ENCODE results near the gene PIP5K1C.

PIP5K1C gene, protein sequence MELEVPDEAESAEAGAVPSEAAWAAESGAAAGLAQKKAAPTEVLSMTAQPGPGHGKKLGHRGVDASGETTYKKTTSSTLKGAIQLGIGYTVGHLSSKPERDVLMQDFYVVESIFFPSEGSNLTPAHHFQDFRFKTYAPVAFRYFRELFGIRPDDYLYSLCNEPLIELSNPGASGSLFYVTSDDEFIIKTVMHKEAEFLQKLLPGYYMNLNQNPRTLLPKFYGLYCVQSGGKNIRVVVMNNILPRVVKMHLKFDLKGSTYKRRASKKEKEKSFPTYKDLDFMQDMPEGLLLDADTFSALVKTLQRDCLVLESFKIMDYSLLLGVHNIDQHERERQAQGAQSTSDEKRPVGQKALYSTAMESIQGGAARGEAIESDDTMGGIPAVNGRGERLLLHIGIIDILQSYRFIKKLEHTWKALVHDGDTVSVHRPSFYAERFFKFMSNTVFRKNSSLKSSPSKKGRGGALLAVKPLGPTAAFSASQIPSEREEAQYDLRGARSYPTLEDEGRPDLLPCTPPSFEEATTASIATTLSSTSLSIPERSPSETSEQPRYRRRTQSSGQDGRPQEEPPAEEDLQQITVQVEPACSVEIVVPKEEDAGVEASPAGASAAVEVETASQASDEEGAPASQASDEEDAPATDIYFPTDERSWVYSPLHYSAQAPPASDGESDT

GRCh38 chr19:3700242-3701032 is at the start of gene PIP5K1C:
Gene PIP5K1C (minus strand): TSS chr19:3700468. CDS start chr19:3700390, 78 bp downstream.
- Histone ChIP-seq H3K9ac (ENCODE audit: low read length) (peak within 1 kb of the TSS; percentile 97), H3K9me3 (ENCODE audit: control insufficient read depth, low read length) (no peaks in the 10 kb centered on the region), H3K27me3 (replicated peaks; ENCODE audit: control insufficient read depth, insufficient read depth, low read length) (no peaks in the 10 kb centered on the region), H3K36me3 (ENCODE audit: control insufficient read depth, insufficient read depth, low read length, severe bottlenecking) (no peaks in the 10 kb centered on the region), H3K4me1 (ENCODE audit: control insufficient read depth, insufficient read depth, low read length) (peaks cover 9% of the 10 kb centered on the region), H3K4me3 (ENCODE audit: low read length) (peak within 1 kb of the TSS; percentile 91)
- DNase-seq (ENCODE audit: low read depth): peak; percentile 96

DNA sequence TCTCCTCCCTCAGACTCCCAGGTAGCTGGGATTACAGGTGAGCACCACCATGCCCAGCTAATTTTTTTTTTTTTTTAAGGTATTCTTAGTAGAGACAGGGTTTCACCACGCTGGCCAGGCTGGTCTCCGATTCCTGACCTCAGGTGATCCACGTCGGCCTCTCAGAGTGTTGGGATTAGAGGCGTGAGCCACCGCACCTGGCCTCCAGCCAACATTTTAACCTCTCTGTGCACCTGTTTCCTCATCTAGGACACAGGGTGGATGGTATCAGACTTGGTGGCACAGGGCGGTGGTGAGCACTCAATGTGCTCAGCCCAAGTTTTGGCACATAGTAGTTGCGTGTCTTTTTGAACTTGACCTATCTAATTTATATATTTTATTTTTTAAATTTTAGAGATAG is 48.7 kb upstream of the PIP5K1C start:
- Histone ChIP-seq H3K9me3 (ENCODE audit: control insufficient read depth, low read length) (no peaks in the 10 kb centered on the region), H3K9ac (ENCODE audit: low read length) (no peak overlapping the region), H3K4me3 (ENCODE audit: low read length) (no peak overlapping the region), H3K36me3 (ENCODE audit: control insufficient read depth, insufficient read depth, low read length, severe bottlenecking) (peaks cover 21% of the 10 kb centered on the region), H3K27me3 (replicated peaks; ENCODE audit: control insufficient read depth, insufficient read depth, low read length) (peaks cover 5% of the 10 kb centered on the region), H3K4me1 (ENCODE audit: control insufficient read depth, insufficient read depth, low read length) (no peaks in the 10 kb centered on the region)
- no peak for DNase-seq (ENCODE audit: low read depth)

DNA sequence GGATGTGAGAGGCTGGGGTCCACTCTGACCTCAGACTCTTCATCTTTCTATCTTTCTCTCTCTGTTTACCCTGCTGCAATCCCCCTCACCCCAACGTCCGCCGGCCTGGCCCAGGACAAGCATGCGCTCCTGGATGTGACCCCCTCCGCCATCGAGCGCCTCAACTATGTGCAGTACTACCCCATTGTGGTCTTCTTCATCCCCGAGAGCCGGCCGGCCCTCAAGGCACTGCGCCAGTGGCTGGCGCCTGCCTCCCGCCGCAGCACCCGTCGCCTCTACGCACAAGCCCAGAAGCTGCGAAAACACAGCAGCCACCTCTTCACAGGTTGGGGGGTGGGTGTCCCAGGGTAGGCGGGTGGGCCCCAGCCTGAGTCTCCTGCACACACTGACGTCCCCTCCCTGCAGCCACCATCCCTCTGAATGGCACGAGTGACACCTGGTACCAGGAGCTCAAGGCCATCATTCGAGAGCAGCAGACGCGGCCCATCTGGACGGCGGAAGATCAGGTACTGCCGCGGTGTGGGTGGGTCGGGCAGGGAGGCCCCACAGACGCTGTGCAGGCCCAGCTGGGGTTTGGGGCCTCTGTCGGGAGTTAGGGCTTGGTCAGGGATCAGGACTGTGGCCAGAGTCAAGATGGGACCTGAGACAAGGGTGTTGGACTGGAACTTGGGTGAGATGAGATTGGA is 46.2 kb upstream of the PIP5K1C start:
- DNase-seq (ENCODE audit: low read depth): no peak
- Histone ChIP-seq H3K4me3 (ENCODE audit: low read length) (no peak overlapping the region), H3K9me3 (ENCODE audit: control insufficient read depth, low read length) (no peaks in the 10 kb centered on the region), H3K27me3 (replicated peaks; ENCODE audit: control insufficient read depth, insufficient read depth, low read length) (peaks cover 5% of the 10 kb centered on the region), H3K4me1 (ENCODE audit: control insufficient read depth, insufficient read depth, low read length) (no peaks in the 10 kb centered on the region), H3K36me3 (ENCODE audit: control insufficient read depth, insufficient read depth, low read length, severe bottlenecking) (peaks cover 13% of the 10 kb centered on the region), H3K9ac (ENCODE audit: low read length) (no peak overlapping the region)

GRCh38 chr19:3745363-3746045 is 45.2 kb upstream of the PIP5K1C start:
- Histone ChIP-seq H3K36me3 (ENCODE audit: control insufficient read depth, insufficient read depth, low read length, severe bottlenecking) (peaks cover 7% of the 10 kb centered on the region), H3K4me3 (ENCODE audit: low read length) (no peak overlapping the region), H3K4me1 (ENCODE audit: control insufficient read depth, insufficient read depth, low read length) (no peaks in the 10 kb centered on the region), H3K27me3 (replicated peaks; ENCODE audit: control insufficient read depth, insufficient read depth, low read length) (peaks cover 5% of the 10 kb centered on the region), H3K9ac (ENCODE audit: low read length) (no peak overlapping the region), H3K9me3 (ENCODE audit: control insufficient read depth, low read length) (no peaks in the 10 kb centered on the region)
- DNase-seq (ENCODE audit: low read depth): no peak

DNA sequence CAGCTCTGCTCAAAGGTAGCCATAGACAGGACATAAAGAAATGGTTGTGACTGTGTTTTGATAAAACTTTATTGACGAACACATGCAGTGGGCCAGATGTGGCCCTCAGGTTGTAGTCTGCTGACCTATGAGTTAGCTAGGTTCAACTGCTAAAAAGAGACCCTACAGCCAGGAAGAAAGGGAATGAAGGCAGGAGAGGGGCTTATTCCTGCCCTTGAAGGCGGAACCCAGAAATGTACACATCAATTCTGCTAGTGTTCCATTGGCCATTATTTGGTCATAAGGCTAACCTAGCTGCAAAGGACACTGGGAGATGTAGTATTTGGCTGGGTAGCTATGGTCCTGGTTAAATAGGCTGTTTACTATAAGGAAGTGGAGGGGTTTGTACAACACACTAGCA is 43.2 kb upstream of the PIP5K1C start:
- Histone ChIP-seq H3K36me3 (ENCODE audit: control insufficient read depth, insufficient read depth, low read length, severe bottlenecking) (no peaks in the 10 kb centered on the region), H3K4me3 (ENCODE audit: low read length) (no peak overlapping the region), H3K9me3 (ENCODE audit: control insufficient read depth, low read length) (no peaks in the 10 kb centered on the region), H3K27me3 (replicated peaks; ENCODE audit: control insufficient read depth, insufficient read depth, low read length) (peaks cover 11% of the 10 kb centered on the region), H3K9ac (ENCODE audit: low read length) (no peak overlapping the region), H3K4me1 (ENCODE audit: control insufficient read depth, insufficient read depth, low read length) (no peaks in the 10 kb centered on the region)
- no peak for DNase-seq (ENCODE audit: low read depth)

- H3K4me3 ChIP-seq (ENCODE audit: low read length): no peak overlapping the region
- peaks cover 29% of the 10 kb centered on the region for H3K27me3 ChIP-seq (replicated peaks; ENCODE audit: control insufficient read depth, insufficient read depth, low read length)
- DNase-seq (ENCODE audit: low read depth): no peak
Observed at GRCh38 chr19:3740431-3740830, 40.2 kb upstream of the PIP5K1C start.

DNA sequence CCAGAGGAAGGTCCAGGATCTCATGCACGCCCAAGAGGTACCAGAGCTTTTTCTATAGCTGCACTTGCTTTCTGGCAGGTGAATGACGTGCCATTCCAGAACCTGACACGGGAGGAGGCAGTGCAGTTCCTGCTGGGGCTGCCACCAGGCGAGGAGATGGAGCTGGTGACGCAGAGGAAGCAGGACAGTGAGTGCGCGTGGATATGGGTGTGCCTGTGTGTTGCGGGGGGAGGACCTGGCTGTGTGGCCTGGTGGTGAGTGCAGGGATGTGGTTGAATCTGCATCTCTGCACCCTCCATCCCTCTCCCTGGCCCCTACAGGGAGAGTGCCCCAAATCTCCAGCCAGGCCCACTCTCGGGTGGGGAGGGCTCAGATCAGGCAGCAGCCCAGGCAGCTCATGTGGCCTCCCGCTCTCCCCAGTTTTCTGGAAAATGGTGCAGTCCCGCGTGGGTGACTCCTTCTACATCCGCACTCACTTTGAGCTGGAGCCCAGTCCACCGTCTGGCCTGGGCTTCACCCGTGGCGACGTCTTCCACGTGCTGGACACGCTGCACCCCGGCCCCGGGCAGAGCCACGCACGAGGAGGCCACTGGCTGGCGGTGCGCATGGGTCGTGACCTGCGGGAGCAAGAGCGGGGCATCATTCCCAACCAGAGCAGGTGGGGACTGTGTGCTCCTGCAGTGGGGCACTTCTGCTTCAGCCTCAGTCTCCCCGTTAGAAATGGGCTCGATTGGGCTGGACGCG is 38.4 kb upstream of the PIP5K1C start:
- Histone ChIP-seq H3K4me1 (ENCODE audit: control insufficient read depth, insufficient read depth, low read length) (no peaks in the 10 kb centered on the region), H3K36me3 (ENCODE audit: control insufficient read depth, insufficient read depth, low read length, severe bottlenecking) (no peaks in the 10 kb centered on the region), H3K9ac (ENCODE audit: low read length) (no peak overlapping the region), H3K4me3 (ENCODE audit: low read length) (no peak overlapping the region), H3K9me3 (ENCODE audit: control insufficient read depth, low read length) (no peaks in the 10 kb centered on the region), H3K27me3 (replicated peaks; ENCODE audit: control insufficient read depth, insufficient read depth, low read length) (peaks cover 39% of the 10 kb centered on the region)
- no peak for DNase-seq (ENCODE audit: low read depth)

More at GRCh38 chr19:3740431-3740830, 40.2 kb upstream of the PIP5K1C start:
- H3K9me3 ChIP-seq (ENCODE audit: control insufficient read depth, low read length): no peaks in the 10 kb centered on the region
- no peak overlapping the region for H3K9ac ChIP-seq (ENCODE audit: low read length)
- no peaks in the 10 kb centered on the region for H3K4me1 ChIP-seq (ENCODE audit: control insufficient read depth, insufficient read depth, low read length)
- H3K36me3 ChIP-seq (ENCODE audit: control insufficient read depth, insufficient read depth, low read length, severe bottlenecking): no peaks in the 10 kb centered on the region

DNA sequence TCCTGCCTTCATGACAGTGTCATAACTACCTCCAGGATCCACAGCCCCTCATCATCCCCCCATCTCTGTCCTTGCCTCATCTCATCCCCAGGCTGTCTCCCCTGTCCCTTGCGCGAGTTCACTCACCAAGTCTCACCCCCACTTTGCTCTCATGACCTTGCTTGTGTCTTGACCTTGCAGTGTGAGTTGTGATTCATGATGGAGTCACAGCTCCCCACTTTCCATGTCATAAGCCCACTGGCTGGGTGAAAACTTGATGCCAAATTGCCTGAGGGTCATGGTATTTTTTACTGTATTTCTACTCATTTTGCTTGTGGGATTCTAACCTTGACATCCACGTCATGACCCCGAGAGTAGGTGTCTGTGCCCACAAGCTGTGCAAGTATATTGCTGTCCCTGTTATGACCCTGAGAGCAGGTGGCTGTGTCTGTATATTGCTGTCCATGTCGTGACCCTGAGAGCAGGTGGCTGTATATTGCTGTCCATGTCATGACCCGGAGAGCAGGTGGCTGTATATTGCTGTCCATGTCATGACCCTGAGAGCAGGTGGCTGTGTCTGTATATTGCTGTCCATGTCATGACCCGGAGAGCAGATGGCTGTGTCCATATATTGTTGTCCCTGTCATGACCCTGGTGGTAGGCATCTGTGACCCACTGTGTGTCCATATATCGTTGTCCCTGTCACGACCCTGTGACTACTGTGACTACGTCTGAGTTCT is 37.4 kb upstream of the PIP5K1C start:
- no peak for DNase-seq (ENCODE audit: low read depth)

DNA sequence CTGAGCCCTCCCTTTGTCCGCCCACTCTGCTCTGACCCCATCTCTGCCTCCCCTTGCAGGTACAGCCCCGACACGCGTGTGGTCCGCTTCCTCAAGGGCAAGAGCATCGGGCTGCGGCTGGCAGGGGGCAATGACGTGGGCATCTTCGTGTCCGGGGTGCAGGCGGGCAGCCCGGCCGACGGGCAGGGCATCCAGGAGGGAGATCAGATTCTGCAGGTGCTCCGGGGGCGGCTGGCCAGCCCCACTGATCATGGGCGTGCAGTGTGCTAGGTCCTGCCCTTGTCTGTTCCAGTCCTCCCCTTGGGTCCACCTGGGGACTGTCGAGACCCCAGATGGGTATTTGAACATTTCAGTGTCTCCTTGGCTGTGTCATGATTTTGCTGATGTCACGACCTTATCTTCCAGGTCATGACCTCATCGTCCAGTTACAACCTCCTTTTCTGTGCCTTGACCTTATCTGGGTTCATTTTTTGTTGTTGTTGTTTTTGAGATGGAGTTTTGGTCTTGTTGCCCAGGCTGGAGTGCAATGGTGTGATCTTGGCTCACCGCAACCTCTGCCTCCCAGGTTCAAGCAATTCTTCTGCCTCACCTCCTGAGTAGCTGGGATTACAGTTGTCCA is 35.9 kb upstream of the PIP5K1C start:
- Histone ChIP-seq H3K27me3 (replicated peaks; ENCODE audit: control insufficient read depth, insufficient read depth, low read length) (peaks cover 43% of the 10 kb centered on the region), H3K4me3 (ENCODE audit: low read length) (no peak overlapping the region), H3K9me3 (ENCODE audit: control insufficient read depth, low read length) (no peaks in the 10 kb centered on the region), H3K4me1 (ENCODE audit: control insufficient read depth, insufficient read depth, low read length) (no peaks in the 10 kb centered on the region), H3K36me3 (ENCODE audit: control insufficient read depth, insufficient read depth, low read length, severe bottlenecking) (no peaks in the 10 kb centered on the region), H3K9ac (ENCODE audit: low read length) (no peak overlapping the region)
- no peak for DNase-seq (ENCODE audit: low read depth)

More for the DNA sequence above, 37.4 kb upstream of the PIP5K1C start:
- no peaks in the 10 kb centered on the region for H3K36me3 ChIP-seq (ENCODE audit: control insufficient read depth, insufficient read depth, low read length, severe bottlenecking)
- H3K9ac ChIP-seq (ENCODE audit: low read length): no peak overlapping the region
- no peaks in the 10 kb centered on the region for H3K9me3 ChIP-seq (ENCODE audit: control insufficient read depth, low read length)
- H3K27me3 ChIP-seq (replicated peaks; ENCODE audit: control insufficient read depth, insufficient read depth, low read length): peaks cover 43% of the 10 kb centered on the region
- no peaks in the 10 kb centered on the region for H3K4me1 ChIP-seq (ENCODE audit: control insufficient read depth, insufficient read depth, low read length)
- no peak overlapping the region for H3K4me3 ChIP-seq (ENCODE audit: low read length)

Measured in adipocyte (in vitro differentiated cells).